GM19395 (cell line): ENCODE measurements around the gene LIPT2.
"Not testable (repeated sequence)": the region's sequence is repeated elsewhere in the genome, so short reads cannot be mapped to it uniquely, and the experiment has no call there.

ENCODE experiments used
- ATAC-seq: cut with Tn5 transposase; IDR thresholded peaks from one replicate; pipeline ENCODE4 v1.9.1; 2021; ENCODE audit warnings: mild to moderate bottlenecking, moderate library complexity; ENCODE audit not compliant: unreplicated experiment

The LIPT2 gene

GRCh38 chr11:74492974-74493790 is at the start of gene LIPT2:
TSS of gene LIPT2 (minus strand) at chr11:74493724. CDS start at chr11:74493703, 21 bp downstream.
- peak; percentile 93 for ATAC-seq

GRCh38 chr11:74541466-74541865 is 47.9 kb upstream of the LIPT2 start:
- ATAC-seq = no peak

GRCh38 chr11:74540270-74540669 is 46.7 kb upstream of the LIPT2 start:
- no peak for ATAC-seq

GRCh38 chr11:74538680-74539079 is 45.2 kb upstream of the LIPT2 start:
- ATAC-seq = no peak

- ATAC-seq = no peak
Observed at GRCh38 chr11:74535371-74536160, 42.0 kb upstream of the LIPT2 start.

GRCh38 chr11:74534946-74535275 is 41.4 kb upstream of the LIPT2 start:
- not testable (repeated sequence) for ATAC-seq

- ATAC-seq = no peak
Observed at GRCh38 chr11:74534216-74534945, 40.9 kb upstream of the LIPT2 start.

- no peak for ATAC-seq
Observed at GRCh38 chr11:74533421-74533820, 39.9 kb upstream of the LIPT2 start.

- no peak for ATAC-seq
Observed at GRCh38 chr11:74532501-74533246, 39.1 kb upstream of the LIPT2 start.

- ATAC-seq = no peak
Observed at GRCh38 chr11:74524978-74525377, 31.5 kb upstream of the LIPT2 start.

GRCh38 chr11:74524501-74524900 is 31.0 kb upstream of the LIPT2 start:
- ATAC-seq = no peak

GRCh38 chr11:74522776-74523175 is 29.3 kb upstream of the LIPT2 start:
- ATAC-seq = no peak

GRCh38 chr11:74521666-74522252 is 28.2 kb upstream of the LIPT2 start:
- no peak for ATAC-seq

- no peak for ATAC-seq
Observed at GRCh38 chr11:74520927-74521665, 27.6 kb upstream of the LIPT2 start.

- ATAC-seq = no peak
Observed at GRCh38 chr11:74520316-74520715, 26.8 kb upstream of the LIPT2 start.

GRCh38 chr11:74519710-74520109 is 26.2 kb upstream of the LIPT2 start:
- no peak for ATAC-seq

- not testable (repeated sequence) for ATAC-seq
Observed at GRCh38 chr11:74517592-74517991, 24.1 kb upstream of the LIPT2 start.

GRCh38 chr11:74507582-74507981 is 14.1 kb upstream of the LIPT2 start:
- no peak for ATAC-seq

- ATAC-seq = no peak
Observed at GRCh38 chr11:74506823-74507222, 13.3 kb upstream of the LIPT2 start.

GRCh38 chr11:74505911-74506310 is 12.4 kb upstream of the LIPT2 start:
- ATAC-seq = no peak
